Activated CD8-positive, alpha-beta memory T cell treated with anti-CD3 and anti-CD28 coated beads, Interleukin-2, amount 50 U/mL, for 48 hours (primary cell): ENCODE measurements around the gene PCDHGB2.
"Not testable (repeated sequence)": the region's sequence is repeated elsewhere in the genome, so short reads cannot be mapped to it uniquely, and the experiment has no call there.

Experiments
- DNase-seq: peaks from one replicate; pipeline ENCODE4 v3.0.0-alpha.2; 2020

The PCDHGB2 gene

GRCh38 chr5:141387557-141388311 is 27.9 kb downstream of the PCDHGB2 start, which contains the start of gene PCDHGB4:
PCDHGB4 (plus strand) TSS chr5:141387698; CDS start chr5:141387885, 187 bp downstream.
- DNase-seq = not testable (repeated sequence)

GRCh38 chr5:141388661-141389060 is 28.9 kb downstream of the PCDHGB2 start:
- no peak for DNase-seq

GRCh38 chr5:141389153-141390042 is 29.6 kb downstream of the PCDHGB2 start:
- no peak for DNase-seq

- no peak for DNase-seq
Observed at GRCh38 chr5:141392429-141393198, 32.8 kb downstream of the PCDHGB2 start, which contains the start of gene PCDHGA8. PCDHGA8 (plus strand) TSS chr5:141392633; CDS start chr5:141392814, 181 bp downstream.

GRCh38 chr5:141393267-141393666 is 33.5 kb downstream of the PCDHGB2 start:
- DNase-seq = no peak

GRCh38 chr5:141394401-141395187 is 34.8 kb downstream of the PCDHGB2 start:
- not testable (repeated sequence) for DNase-seq

- not testable (repeated sequence) for DNase-seq
Observed at GRCh38 chr5:141397756-141398551, 38.2 kb downstream of the PCDHGB2 start, which contains the start of gene PCDHGB5. PCDHGB5 (plus strand) TSS chr5:141397947; CDS start chr5:141398128, 181 bp downstream.

- DNase-seq = no peak
Observed at GRCh38 chr5:141398608-141399007, 38.8 kb downstream of the PCDHGB2 start.

GRCh38 chr5:141399555-141400258 is 39.9 kb downstream of the PCDHGB2 start:
- no peak for DNase-seq

GRCh38 chr5:141402553-141403243 is 42.9 kb downstream of the PCDHGB2 start, which contains the start of gene PCDHGA9:
PCDHGA9 (plus strand) TSS chr5:141402778; CDS start chr5:141402953, 175 bp downstream.
- DNase-seq = no peak

- no peak for DNase-seq
Observed at GRCh38 chr5:141403387-141403786, 43.6 kb downstream of the PCDHGB2 start.

- DNase-seq = peak; percentile 76
Observed at GRCh38 chr5:141407790-141408505, 48.2 kb downstream of the PCDHGB2 start, which contains the start of gene PCDHGB6. PCDHGB6 (plus strand) TSS chr5:141408021; CDS start chr5:141408203, 182 bp downstream.

GRCh38 chr5:141409598-141410306 is 50.0 kb downstream of the PCDHGB2 start:
- no peak for DNase-seq

GRCh38 chr5:141411575-141411974 is 51.8 kb downstream of the PCDHGB2 start:
- DNase-seq = no peak
